CD14-positive monocyte (primary cell): ENCODE measurements around the gene CDC42BPG. TPM values are rescaled to one million over a fixed set of nuclear protein-coding genes. Genes with fewer than 3 reads are reported as not detected.

Experiments used
- DNase-seq, 3 donors: peaks; one replicate each; pipeline ENCODE4 v3.0.0-alpha.2; 2011 to 2022
- H2AFZ ChIP-seq: 2 replicates; pipeline ENCODE4 v1.6.0; 2012; ENCODE audit warnings: mild to moderate bottlenecking, low read depth, low read length, inconsistent platforms; ENCODE audit not compliant: insufficient read depth, poor library complexity, severe bottlenecking
- H3K27ac ChIP-seq, 2 donors: 1 replicate in 1 of 2; 2 replicates in 1 of 2; pipeline ENCODE4 v1.5.1; 2012 to 2013; ENCODE audit warnings: low read length in 2 of 2, control low read depth in 1 of 2, inconsistent platforms in 1 of 2, low read depth in 1 of 2, mild to moderate bottlenecking in 1 of 2
- H3K27me3 ChIP-seq, 2 donors: one replicate each; pipeline versions ENCODE4 v1.6.0 to v1.6.1; 2011 to 2013; ENCODE audit warnings: low read length in 2 of 2; ENCODE audit not compliant: control insufficient read depth in 2 of 2, insufficient read depth in 2 of 2
- H3K36me3 ChIP-seq, 2 donors: replicated peaks in 1 of 2; 1 replicate in 1 of 2; 2 replicates in 1 of 2; pipeline versions ENCODE4 v1.5.1 to v1.6.1; 2012 to 2013; ENCODE audit warnings: low read length in 2 of 2, control low read depth in 1 of 2, inconsistent platforms in 1 of 2, mild to moderate bottlenecking in 1 of 2; ENCODE audit not compliant: insufficient read depth in 2 of 2, control insufficient read depth in 1 of 2
- H3K4me1 ChIP-seq, 2 donors: 1 replicate in 1 of 2; 2 replicates in 1 of 2; pipeline versions ENCODE4 v1.5.1 to v1.6.1; 2012 to 2013; ENCODE audit warnings: low read length in 2 of 2, control low read depth in 1 of 2, inconsistent platforms in 1 of 2, mild to moderate bottlenecking in 1 of 2, moderate library complexity in 1 of 2; ENCODE audit not compliant: insufficient read depth in 2 of 2, control insufficient read depth in 1 of 2
- H3K4me2 ChIP-seq: replicated peaks from 2 replicates; pipeline ENCODE3; 2012; ENCODE audit warnings: low read length, moderate library complexity, mild to moderate bottlenecking; ENCODE audit not compliant: poor library complexity, severe bottlenecking; ENCODE audit errors: extremely low read depth
- H3K4me3 ChIP-seq, 3 experiments: fragments of 200-600 bp in 1 of 3; sonication (generic) in 1 of 3; replicated peaks in 1 of 3; 1 replicate in 2 of 3; 2 replicates in 1 of 3; pipeline ENCODE4 v1.5.1; 2011 to 2013; ENCODE audit warnings: low read length in 3 of 3, mild to moderate bottlenecking in 3 of 3, control low read depth in 2 of 3, low read depth in 2 of 3, inconsistent platforms in 1 of 3, moderate library complexity in 1 of 3
- H3K79me2 ChIP-seq: 2 replicates; pipeline ENCODE4 v1.6.0; 2012; ENCODE audit warnings: mild to moderate bottlenecking, control low read depth, inconsistent platforms, low read length, moderate library complexity; ENCODE audit not compliant: insufficient read depth
- H3K9ac ChIP-seq: 2 replicates; pipeline ENCODE4 v1.6.0; 2017; ENCODE audit warnings: low read length, mild to moderate bottlenecking; ENCODE audit not compliant: insufficient read depth, poor library complexity, severe bottlenecking
- H3K9me3 ChIP-seq, 2 donors: replicated peaks in 1 of 2; 1 replicate in 1 of 2; 2 replicates in 1 of 2; pipeline versions ENCODE4 v1.5.1 to v1.6.1; 2012 to 2013; ENCODE audit warnings: low read length in 2 of 2, control low read depth in 1 of 2; ENCODE audit not compliant: control insufficient read depth in 1 of 2, insufficient read depth in 1 of 2
- H4K20me1 ChIP-seq: 2 replicates; pipeline ENCODE4 v1.6.0; 2012; ENCODE audit warnings: mild to moderate bottlenecking, low read length, control low read depth, moderate library complexity; ENCODE audit not compliant: insufficient read depth
- H3K27ac Mint-ChIP-seq, 7 donors: one replicate each; pipeline ENCODE4 v1.8.0; 2020; ENCODE audit warnings: mild to moderate bottlenecking in 7 of 7, mixed read lengths in 7 of 7, moderate library complexity in 6 of 7, inconsistent platforms in 2 of 7
- H3K27me3 Mint-ChIP-seq, 3 donors: one replicate each; pipeline ENCODE4 v1.8.0; 2021 to 2022; ENCODE audit warnings: low read depth in 3 of 3, mild to moderate bottlenecking in 3 of 3, mixed read lengths in 3 of 3, moderate library complexity in 3 of 3, inconsistent platforms in 1 of 3
- H3K36me3 Mint-ChIP-seq, 2 donors: one replicate each; pipeline ENCODE4 v1.8.0; 2020; ENCODE audit warnings: mixed read lengths in 2 of 2, inconsistent platforms in 1 of 2, mild to moderate bottlenecking in 1 of 2
- H3K4me1 Mint-ChIP-seq: one replicate; pipeline ENCODE4 v1.8.0; 2020; ENCODE audit warnings: mild to moderate bottlenecking, mixed read lengths
- H3K4me3 Mint-ChIP-seq, 2 donors: one replicate each; pipeline ENCODE4 v1.8.0; 2020; ENCODE audit warnings: mild to moderate bottlenecking in 2 of 2, mixed read lengths in 2 of 2, moderate library complexity in 1 of 2
- H3K9me3 Mint-ChIP-seq, 7 donors: one replicate each; pipeline ENCODE4 v1.8.0; 2020 to 2022; ENCODE audit warnings: mixed read lengths in 7 of 7, mild to moderate bottlenecking in 6 of 7, moderate library complexity in 6 of 7, inconsistent platforms in 2 of 7
- WGBS: methylation state at CpG from one replicate; pipeline ENCODE4 v1.1.5; 2013; ENCODE audit warnings: missing lambda C conversion rate; ENCODE audit not compliant: insufficient coverage; 5-methylcytosine and 5-hydroxymethylcytosine counted together
- intact Hi-C, 2 donors: fragments of 100-400 bp; cut with micrococcal nuclease; formaldehyde crosslinking; loops; one replicate each; pipeline versions ENCODE4 v1.15.0 to v1.15.1; 2023
- polyA plus RNA-seq, 3 donors: library from polyadenylated mRNA; depleted of rRNA in 1 of 3; unstranded in 2 of 3; stranded (reverse) in 1 of 3; fragments of 300-500 nt in 2 of 3; fragments of >200 nt in 1 of 3; fragmentation: Illumina TruSeq in 2 of 3; gene quantifications; 1 replicate in 2 of 3; 2 replicates in 1 of 3; pipeline ENCODE4 v1.2.3, GENCODE V29; 2012 to 2021
- TF ChIP-seq, protein P1 (sequence below): fragments of 200-600 bp; IDR thresholded peaks from one replicate; pipeline ENCODE4 v1.8.0; 2022; ENCODE audit warnings: antibody characterized with exemption, mild to moderate bottlenecking

The CDC42BPG gene
- polyA plus RNA-seq, 3 donors, result 0.23 TPM; not detected in 2

DNA sequence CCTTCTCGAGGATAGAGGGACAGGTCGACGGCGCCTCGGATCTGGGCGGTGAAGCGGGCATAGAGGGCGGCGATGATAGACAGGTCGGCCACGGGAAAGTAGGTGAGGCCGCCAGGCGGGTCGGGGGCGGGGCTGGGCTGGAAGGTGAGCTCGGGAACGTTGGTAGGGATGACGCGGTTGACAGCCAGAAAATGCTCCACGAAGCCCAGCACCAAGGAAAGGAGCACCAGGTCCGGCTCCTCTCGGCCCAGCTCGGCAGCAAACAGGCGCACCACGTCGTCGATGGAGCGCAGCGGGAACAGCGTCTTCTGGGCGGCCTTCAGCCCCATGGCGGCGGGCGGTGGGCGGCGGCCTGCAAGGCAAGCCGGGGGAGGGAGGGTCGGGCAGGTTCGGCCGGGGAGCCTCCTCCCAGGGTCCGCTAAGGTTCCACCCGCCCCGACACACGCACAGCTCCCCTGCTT lies 34.6 kb downstream of the CDC42BPG start:
- H3K27ac ChIP-seq, result peak overlapping the region in 1 of 2 donors; percentile 3
- intact Hi-C loops, result no loop called here
- H3K4me3 ChIP-seq, result peak overlapping the region; percentile 61 to 98 (median 79)
- Mint-ChIP-seq H3K27ac (peak overlapping the region in 2 of 7 donors; percentile 86 to 89), H3K4me1 (peaks cover 19% of the 10 kb centered on the region), H3K9me3 (no peaks in the 10 kb centered on the region), H3K36me3 (peaks cover 20 to 28% of the 10 kb centered on the region in 2 donors), H3K27me3 (peaks cover 2 to 5% (median 4%) of the 10 kb centered on the region in 3 donors), H3K4me3 (peak overlapping the region; percentile 94 to 95)
- peak overlapping the region; percentile 56 for H3K9ac ChIP-seq
- H2AFZ ChIP-seq, result peak overlapping the region; percentile 82
- peaks cover 12 to 19% of the 10 kb centered on the region in 2 donors for H3K4me1 ChIP-seq
- TF ChIP-seq, protein P1, sequence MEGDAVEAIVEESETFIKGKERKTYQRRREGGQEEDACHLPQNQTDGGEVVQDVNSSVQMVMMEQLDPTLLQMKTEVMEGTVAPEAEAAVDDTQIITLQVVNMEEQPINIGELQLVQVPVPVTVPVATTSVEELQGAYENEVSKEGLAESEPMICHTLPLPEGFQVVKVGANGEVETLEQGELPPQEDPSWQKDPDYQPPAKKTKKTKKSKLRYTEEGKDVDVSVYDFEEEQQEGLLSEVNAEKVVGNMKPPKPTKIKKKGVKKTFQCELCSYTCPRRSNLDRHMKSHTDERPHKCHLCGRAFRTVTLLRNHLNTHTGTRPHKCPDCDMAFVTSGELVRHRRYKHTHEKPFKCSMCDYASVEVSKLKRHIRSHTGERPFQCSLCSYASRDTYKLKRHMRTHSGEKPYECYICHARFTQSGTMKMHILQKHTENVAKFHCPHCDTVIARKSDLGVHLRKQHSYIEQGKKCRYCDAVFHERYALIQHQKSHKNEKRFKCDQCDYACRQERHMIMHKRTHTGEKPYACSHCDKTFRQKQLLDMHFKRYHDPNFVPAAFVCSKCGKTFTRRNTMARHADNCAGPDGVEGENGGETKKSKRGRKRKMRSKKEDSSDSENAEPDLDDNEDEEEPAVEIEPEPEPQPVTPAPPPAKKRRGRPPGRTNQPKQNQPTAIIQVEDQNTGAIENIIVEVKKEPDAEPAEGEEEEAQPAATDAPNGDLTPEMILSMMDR, result no peak
- no peaks in the 10 kb centered on the region for H4K20me1 ChIP-seq
- WGBS, result 7% methylated on average over 44 of the region's 44 CpGs
- no peak for DNase-seq
- H3K4me2 ChIP-seq, result peak overlapping the region; percentile 89
- H3K9me3 ChIP-seq, result no peaks in the 10 kb centered on the region
- H3K27me3 ChIP-seq, result no peaks in the 10 kb centered on the region
- H3K36me3 ChIP-seq, result peaks cover 4 to 29% of the 10 kb centered on the region in 2 donors
- H3K79me2 ChIP-seq, result no peaks in the 10 kb centered on the region

DNA sequence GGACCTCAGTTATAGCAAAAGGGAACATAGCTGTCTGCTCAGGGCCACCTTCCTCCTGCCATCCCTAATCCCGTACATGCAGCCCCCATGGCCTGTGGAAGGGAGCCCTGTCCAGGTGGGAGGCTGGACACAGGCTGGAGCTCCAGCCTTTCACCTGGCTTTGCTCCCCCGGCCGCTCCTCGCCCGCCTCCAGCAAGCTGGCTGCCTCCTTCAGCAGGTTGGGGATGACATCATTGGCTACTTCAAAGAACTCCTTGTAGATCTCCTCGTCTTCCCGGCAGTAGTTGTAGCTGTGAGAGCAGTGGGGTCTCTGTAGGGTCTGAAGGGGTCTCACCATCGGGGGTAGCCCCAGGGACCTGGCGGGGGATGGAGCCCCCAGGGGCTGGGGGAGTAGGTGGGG lies 39.0 kb downstream of the CDC42BPG start:
- no peak overlapping the region for H3K27ac ChIP-seq
- no peaks in the 10 kb centered on the region for H3K9me3 Mint-ChIP-seq
- peaks cover 4 to 34% of the 10 kb centered on the region in 2 donors for H3K36me3 ChIP-seq
- H3K27ac Mint-ChIP-seq, result no peak overlapping the region
- H3K36me3 Mint-ChIP-seq, result peaks cover 20 to 28% of the 10 kb centered on the region in 2 donors
- H3K27me3 Mint-ChIP-seq, result peaks cover 2 to 4% (median 4%) of the 10 kb centered on the region in 3 donors
- no peak for DNase-seq
- peaks cover 6% of the 10 kb centered on the region for H3K79me2 ChIP-seq
- no peak overlapping the region for H3K4me3 ChIP-seq
- no peaks in the 10 kb centered on the region for H3K27me3 ChIP-seq
- peaks cover 45% of the 10 kb centered on the region for H3K4me1 Mint-ChIP-seq
- 100% methylated on average over 7 of the region's 9 CpGs for WGBS
- no peaks in the 10 kb centered on the region for H3K9me3 ChIP-seq
- peaks cover 37 to 49% of the 10 kb centered on the region in 2 donors for H3K4me1 ChIP-seq
- H3K4me3 Mint-ChIP-seq, result no peak overlapping the region
- no peak overlapping the region for H2AFZ ChIP-seq
- H3K4me2 ChIP-seq, result no peak overlapping the region
- intact Hi-C loops, result no loop called here
- H4K20me1 ChIP-seq, result no peaks in the 10 kb centered on the region
- H3K9ac ChIP-seq, result no peak overlapping the region
- TF ChIP-seq, protein P1, result no peak
